Thyroid gland (tissue), 4 donors: ENCODE results near the gene ZNF548. TPM values are rescaled to one million over a fixed set of nuclear protein-coding genes. Genes with fewer than 3 reads are reported as not detected.

Experiments used
- DNase-seq, 2 donors: peaks; one replicate each; pipeline ENCODE4 v3.0.0-alpha.2; 2019
- H3K27ac ChIP-seq, 3 donors: fragments of 200-600 bp; sonication (generic); 1 replicate in 2 of 3; 2 replicates in 1 of 3; pipeline ENCODE4 v1.5.1; 2016 to 2019; ENCODE audit warnings: mild to moderate bottlenecking in 1 of 3, moderate library complexity in 1 of 3
- H3K27me3 ChIP-seq: fragments of 200-600 bp; sonication (generic); one replicate; pipeline ENCODE4 v1.5.1; 2019
- H3K36me3 ChIP-seq, 2 donors: fragments of 200-600 bp; sonication (generic); one replicate each; pipeline ENCODE4 v1.5.1; 2016 to 2019
- H3K4me1 ChIP-seq, 2 donors: fragments of 200-600 bp; sonication (generic); one replicate each; pipeline ENCODE4 v1.5.1; 2017 to 2019
- H3K4me3 ChIP-seq, 3 donors: fragments of 200-600 bp; sonication (generic); replicated peaks in 1 of 3; 1 replicate in 2 of 3; 2 replicates in 1 of 3; pipeline ENCODE4 v1.5.1; 2016; ENCODE audit warnings: mild to moderate bottlenecking in 1 of 3
- H3K9me3 ChIP-seq: fragments of 200-600 bp; sonication (generic); one replicate; pipeline ENCODE4 v1.5.1; 2017
- CTCF ChIP-seq, 6 experiments: fragments of 200-600 bp in 3 of 6; fragments of 450-650 bp in 3 of 6; sonication (generic) in 3 of 6; IDR thresholded peaks; one replicate each; pipeline ENCODE4 v1.5.1; 2016 to 2019; ENCODE audit warnings: antibody characterized with exemption in 6 of 6, mild to moderate bottlenecking in 2 of 6, inconsistent platforms in 1 of 6, moderate library complexity in 1 of 6
- POLR2A ChIP-seq, 2 donors: fragments of 450-650 bp; IDR thresholded peaks; one replicate each; pipeline ENCODE4 v1.6.1; 2017; ENCODE audit warnings: antibody characterized with exemption in 2 of 2, mild to moderate bottlenecking in 2 of 2, moderate library complexity in 1 of 2
- WGBS, 2 donors: methylation state at CpG; one replicate each; pipeline ENCODE4 v1.1.5; 2017; 5-methylcytosine and 5-hydroxymethylcytosine counted together
- intact Hi-C: fragments of 100-400 bp; cut with DNase I; formaldehyde crosslinking; loops from one replicate; pipeline ENCODE4 v1.15.1; 2023
- total RNA-seq, 4 donors: library from RNA; depleted of rRNA; stranded (reverse); fragments of >200 nt; gene quantifications; one replicate each; pipeline ENCODE4 v1.2.3, GENCODE V29; 2016

Gene ZNF548
- total RNA-seq, 4 donors from 2014 or later, result 22.3 to 31.0 (median 28.1) TPM

DNA sequence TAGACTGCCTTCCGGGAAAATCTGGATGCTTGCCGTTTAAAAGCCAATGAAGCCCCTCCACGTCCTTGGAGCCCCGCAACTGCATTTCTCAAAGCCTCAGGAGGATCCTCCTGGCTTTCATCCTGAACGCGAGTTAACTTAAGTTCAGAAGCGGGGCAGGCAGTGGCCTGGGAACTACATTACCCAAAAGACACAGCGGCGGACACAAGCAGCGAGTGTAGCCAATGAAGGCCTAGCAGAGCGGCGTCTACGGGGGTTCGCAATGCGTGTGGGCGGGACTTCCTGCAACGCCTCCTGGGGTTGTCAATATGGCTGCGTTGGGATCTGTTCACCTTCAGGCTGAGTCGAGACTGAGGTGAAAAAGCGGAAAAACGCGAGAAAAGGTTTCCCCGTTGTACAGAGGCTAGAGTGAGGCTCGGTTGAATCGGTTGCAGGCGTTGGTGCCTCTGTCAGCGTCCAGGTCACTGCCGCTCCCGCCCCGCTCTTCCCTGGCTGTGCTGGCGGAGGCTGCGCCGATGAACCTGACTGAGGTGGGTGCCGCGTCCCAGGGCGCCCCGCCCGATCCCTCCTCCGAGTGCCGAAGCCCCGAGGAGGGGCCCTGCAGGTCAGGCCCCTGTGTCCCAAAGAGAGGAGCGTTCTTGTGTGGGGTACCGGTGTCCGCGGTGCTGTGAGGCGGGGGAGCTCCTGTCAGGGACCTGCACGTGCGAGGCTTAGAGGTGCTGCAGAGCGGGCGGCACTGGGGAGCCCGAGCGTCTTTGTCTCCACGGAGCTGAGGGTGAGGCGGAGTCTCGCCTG is 21.4 kb downstream of the ZNF548 start, which contains the start of gene ZNF17:
Gene ZNF17, plus strand, starts transcription at position 285 of the 795 bp plus-strand sequence. CDS start 2,455 bp downstream, outside the sequence.
- peak in 1 of 2 donors; percentile 48 for TF ChIP-seq POLR2A (IDR thresholded peaks at IDR 0.05)
- no peak for TF ChIP-seq CTCF (IDR thresholded peaks at IDR 0.05)
- 1% methylated on average over 32 to 40 of the region's 55 CpGs for WGBS, 2 donors
- H3K27me3 ChIP-seq, result no peaks in the 10 kb centered on the region

DNA sequence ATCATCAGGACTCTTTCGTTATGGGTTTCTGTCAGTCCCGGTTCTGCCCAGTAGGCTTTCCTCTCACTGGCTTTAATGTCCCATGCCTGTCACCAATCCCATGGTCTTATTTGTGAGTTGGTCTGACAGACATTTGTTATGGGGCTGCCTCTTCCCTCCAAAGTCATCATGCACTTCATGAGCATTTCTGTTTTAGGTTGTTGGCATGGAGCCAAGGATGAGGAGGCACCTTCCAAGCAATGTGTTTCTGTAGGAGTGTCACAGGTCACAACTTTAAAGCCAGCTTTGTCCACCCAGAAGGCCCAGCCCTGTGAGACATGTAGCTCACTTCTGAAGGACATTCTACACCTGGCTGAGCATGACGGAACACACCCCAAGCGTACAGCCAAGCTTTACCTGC is 29.8 kb downstream of the ZNF548 start:
- DNase-seq, result no peak
- H3K9me3 ChIP-seq, result no peaks in the 10 kb centered on the region
- peaks cover 28 to 33% of the 10 kb centered on the region in 2 donors for H3K36me3 ChIP-seq
- 98 to 99% methylated on average over 4 of the region's 4 CpGs for WGBS, 2 donors
- H3K4me3 ChIP-seq, result no peak overlapping the region
- H3K27me3 ChIP-seq, result no peaks in the 10 kb centered on the region
- H3K4me1 ChIP-seq, result no peaks in the 10 kb centered on the region
- H3K27ac ChIP-seq, result no peak overlapping the region
- TF ChIP-seq POLR2A (IDR thresholded peaks at IDR 0.05), result no peak
- TF ChIP-seq CTCF (IDR thresholded peaks at IDR 0.05), result no peak
- intact Hi-C loops, result no loop called here

More for the DNA sequence above, 21.4 kb downstream of the ZNF548 start, which contains the start of gene ZNF17:
- Histone ChIP-seq H3K4me1 (peaks cover 14 to 18% of the 10 kb centered on the region in 2 donors), H3K36me3 (peaks cover 0 to 7% of the 10 kb centered on the region in 2 donors), H3K9me3 (no peaks in the 10 kb centered on the region), H3K4me3 (peak within 1 kb of the TSS; percentile 37 to 93 (median 40)), H3K27ac (peak within 1 kb of the TSS in 1 of 3 donors; percentile 29)
- DNase-seq, result peak; percentile 95 to 96
- intact Hi-C loops, result no loop called here

DNA sequence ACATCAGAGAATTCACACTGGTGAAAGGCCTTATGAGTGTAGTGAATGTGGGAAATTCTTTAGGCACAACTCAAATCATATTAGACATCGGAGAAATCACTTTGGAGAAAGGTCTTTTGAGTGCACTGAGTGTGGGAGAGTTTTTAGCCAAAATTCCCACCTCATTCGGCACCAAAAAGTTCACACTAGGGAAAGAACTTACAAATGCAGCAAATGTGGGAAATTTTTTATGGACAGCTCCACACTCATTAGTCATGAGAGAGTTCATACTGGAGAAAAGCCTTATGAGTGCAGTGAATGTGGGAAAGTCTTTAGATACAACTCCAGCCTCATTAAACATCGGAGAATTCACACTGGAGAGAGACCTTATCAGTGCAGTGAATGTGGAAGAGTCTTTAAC is 31.4 kb downstream of the ZNF548 start:
- no peak overlapping the region for H3K4me3 ChIP-seq
- no peak for DNase-seq
- H3K4me1 ChIP-seq, result no peaks in the 10 kb centered on the region
- intact Hi-C loops, result no loop called here
- peaks cover 28 to 33% of the 10 kb centered on the region in 2 donors for H3K36me3 ChIP-seq
- H3K9me3 ChIP-seq, result no peaks in the 10 kb centered on the region
- TF ChIP-seq POLR2A (IDR thresholded peaks at IDR 0.05), result no peak
- TF ChIP-seq CTCF (IDR thresholded peaks at IDR 0.05), result no peak
- H3K27me3 ChIP-seq, result no peaks in the 10 kb centered on the region
- no peak overlapping the region for H3K27ac ChIP-seq
- 92 to 95% methylated on average over 3 of the region's 3 CpGs for WGBS, 2 donors

DNA sequence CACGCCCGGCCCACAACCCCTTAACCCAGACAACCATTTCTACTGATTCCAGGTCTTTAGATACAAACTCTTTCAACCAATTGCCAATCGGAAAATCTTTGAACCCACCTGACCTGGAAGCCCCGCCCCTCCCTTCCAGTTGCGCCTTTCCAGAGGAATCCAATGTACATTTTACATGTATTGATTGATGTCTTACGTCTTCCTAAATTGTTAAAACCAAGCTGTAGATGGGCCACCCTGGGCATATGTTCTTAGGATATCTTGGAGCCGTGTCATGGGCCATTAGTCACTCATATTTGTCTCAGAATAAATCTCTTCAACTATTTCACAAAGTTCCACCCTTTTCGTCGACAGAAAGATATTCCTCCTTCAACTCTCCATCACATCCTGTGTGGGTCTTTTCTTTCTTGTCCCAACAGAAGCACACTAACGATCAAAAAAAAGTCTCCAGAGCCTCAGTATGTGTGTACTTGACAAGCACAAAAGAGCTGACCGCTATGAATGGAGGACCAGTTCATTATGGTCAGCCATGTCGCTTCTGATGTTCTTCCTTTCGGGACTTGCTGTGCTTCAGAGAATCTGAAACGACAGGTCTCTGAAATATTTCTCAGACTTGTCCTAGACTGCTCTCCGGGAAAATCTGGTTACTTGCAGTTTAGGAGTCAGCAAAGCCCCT is 44.9 kb downstream of the ZNF548 start:
- Histone ChIP-seq H3K27me3 (no peaks in the 10 kb centered on the region), H3K9me3 (no peaks in the 10 kb centered on the region), H3K4me3 (peak overlapping the region in 2 of 3 donors; percentile 60 to 89), H3K4me1 (peaks cover 14 to 18% of the 10 kb centered on the region in 2 donors), H3K36me3 (peaks cover 0 to 4% of the 10 kb centered on the region in 2 donors), H3K27ac (no peak overlapping the region)
- TF ChIP-seq CTCF (IDR thresholded peaks at IDR 0.05) (no peak), POLR2A (IDR thresholded peaks at IDR 0.05) (no peak)
- WGBS, 2 donors, result 31% methylated on average over 15 of the region's 15 CpGs
- intact Hi-C loops, result no loop called here
- no peak for DNase-seq
